NCI-H146 (cell line): ENCODE results near the gene KIF25.

Experiments used
- DNase-seq: peaks from one replicate; lab custom pipeline; 2025; lab: John Stamatoyannopoulos, UW

Gene KIF25

GRCh38 chr6:168089186-168090063, 92.0 kb downstream of the KIF25 start:
- DNase-seq = peak; percentile 84

- no peak for DNase-seq
Observed at GRCh38 chr6:168090064-168090690, 92.7 kb downstream of the KIF25 start.

DNA sequence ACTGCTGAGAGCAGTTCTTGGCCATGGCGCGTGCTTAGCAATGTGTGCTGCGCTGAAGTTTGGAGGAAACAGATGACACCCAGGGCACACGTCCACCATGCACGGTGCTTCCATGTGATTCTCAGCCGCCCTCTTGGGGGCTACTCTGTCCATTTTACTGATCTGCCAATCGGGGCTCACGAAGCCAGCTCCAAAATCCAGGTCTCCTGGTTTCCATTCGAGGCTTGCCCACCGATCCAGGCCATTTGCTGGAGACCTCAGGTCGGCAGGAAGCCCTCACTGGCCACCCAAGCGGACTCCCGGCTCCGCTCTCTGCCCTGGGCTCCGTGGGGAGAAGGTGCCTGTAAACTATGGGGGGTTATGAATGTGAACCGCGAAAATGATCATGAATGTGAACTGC, 93.2 kb downstream of the KIF25 start:
- DNase-seq = no peak

GRCh38 chr6:168091381-168092264, 94.2 kb downstream of the KIF25 start:
- no peak for DNase-seq

DNA sequence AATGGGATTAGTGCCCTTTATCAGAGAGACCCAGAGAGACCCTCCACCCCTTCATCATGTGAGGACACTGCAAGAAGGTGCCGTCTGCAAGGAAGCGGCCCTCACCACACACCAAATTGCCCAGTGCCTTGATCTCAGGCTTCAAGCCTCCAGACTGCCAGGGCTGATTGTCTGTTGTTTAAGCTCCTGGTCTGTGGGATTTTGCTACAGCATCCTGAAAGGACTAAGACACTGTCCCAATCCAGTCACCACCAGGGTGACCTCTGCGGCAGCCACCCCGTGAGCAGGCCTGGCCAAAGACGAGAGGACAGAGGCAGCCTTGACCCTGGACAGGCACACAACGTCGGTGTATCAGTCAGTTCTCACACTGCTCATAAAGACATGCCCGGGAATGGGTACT, 95.1 kb downstream of the KIF25 start:
- no peak for DNase-seq

DNA sequence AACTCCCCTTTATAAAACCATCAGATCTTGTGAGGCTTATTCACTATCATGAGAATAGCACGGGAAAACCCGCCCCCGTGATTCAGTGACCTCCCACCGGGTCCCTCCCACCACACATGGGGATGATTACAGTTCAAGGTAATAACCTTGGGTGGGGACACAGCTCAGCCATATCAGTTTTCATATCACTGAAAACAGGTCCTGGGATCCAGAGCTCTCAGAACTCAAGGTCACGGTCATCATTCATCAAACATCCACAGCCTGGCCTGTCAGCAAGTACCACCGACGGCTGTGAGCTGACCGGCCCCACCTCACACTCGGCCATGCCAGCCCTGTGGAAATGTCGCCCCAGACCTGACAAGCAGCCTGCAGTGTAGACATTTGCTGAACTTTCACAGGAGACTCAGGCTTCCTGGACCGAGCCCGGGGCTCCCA, 95.6 kb downstream of the KIF25 start:
- DNase-seq = no peak

- DNase-seq = no peak
Observed at GRCh38 chr6:168093634-168094033, 96.2 kb downstream of the KIF25 start.
